Measurements from ENCODE around the gene IDH3G. TPM values are rescaled to one million over a fixed set of nuclear protein-coding genes. Genes with fewer than 3 reads are reported as not detected.

IDH3G gene
- total and polyA plus RNA-seq, 2 donors (not counting 3 experiments of a cell fraction or from before 2014, with no cell fraction given) = 57.7 to 116 TPM

DNA sequence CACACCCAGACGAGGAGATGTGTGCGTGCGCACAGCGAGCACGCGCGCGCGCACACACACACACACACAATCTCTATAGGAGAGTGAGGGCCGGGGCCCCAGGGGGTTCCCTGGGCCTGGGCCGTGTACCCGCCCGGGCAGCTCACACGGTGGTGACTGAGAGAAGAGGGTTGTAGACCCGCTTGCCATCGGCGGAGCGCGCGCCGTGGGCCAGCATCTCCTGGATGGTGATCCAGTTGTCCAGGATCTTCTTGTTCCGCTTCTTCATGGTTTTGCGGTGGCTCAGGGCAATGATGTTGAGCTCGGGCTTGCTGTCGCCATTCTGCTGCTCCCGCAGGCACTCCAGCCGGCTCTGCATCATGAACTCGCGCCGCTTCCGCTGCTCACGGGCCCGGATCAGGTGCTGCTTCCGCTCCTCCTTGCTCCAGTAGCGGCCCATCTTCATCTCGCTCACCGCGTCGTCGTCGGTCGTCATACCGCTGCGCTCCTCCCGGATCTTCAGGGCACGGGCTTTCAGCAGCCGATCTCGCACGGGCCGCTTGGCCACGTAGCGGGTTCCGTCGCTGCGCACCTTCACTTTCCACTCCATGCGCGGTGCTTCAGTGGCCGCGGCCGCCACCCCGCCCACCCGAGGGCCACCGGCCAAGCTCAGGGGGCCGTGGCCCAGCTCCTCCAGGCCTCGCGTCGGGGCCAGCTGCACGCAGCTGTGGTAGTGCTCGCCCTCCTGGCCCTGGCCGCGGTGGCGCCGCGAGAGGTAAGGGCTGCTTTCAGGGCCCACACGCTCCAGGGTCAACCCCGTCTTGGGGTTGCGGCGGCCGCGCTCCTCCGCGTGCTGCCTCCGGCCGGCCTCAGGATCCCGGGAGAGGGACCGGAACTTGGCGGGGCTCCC lies 9.3 kb upstream of the IDH3G start:
- DNase-seq (ENCODE audit: low read depth, low spot score) (no peak), FAIRE-seq (no peak)
- Histone ChIP-seq H3K9ac (replicated peaks; ENCODE audit: extremely low read depth, insufficient read depth, low read length) (no peak overlapping the region), H3K9me1 (replicated peaks; ENCODE audit: control insufficient read depth, extremely low read depth, insufficient read depth, low read length) (no peaks in the 10 kb centered on the region), H3K4me3 (replicated peaks in 1 of 3; ENCODE audit: insufficient read depth in 1 of 3, low read depth in 1 of 3, low read length in 3 of 3) (no peak overlapping the region), H3K27me3 (ENCODE audit: control insufficient read depth in 2 of 2, insufficient read depth in 2 of 2, low read length in 2 of 2) (no peaks in the 10 kb centered on the region), H4K20me1 (replicated peaks; ENCODE audit: control insufficient read depth, extremely low read depth, insufficient read depth, low read length) (no peaks in the 10 kb centered on the region), H3K4me2 (ENCODE audit: insufficient read depth, low read length) (no peak overlapping the region), H3K4me1 (ENCODE audit: control insufficient read depth, extremely low read depth, insufficient read depth, low read length) (no peaks in the 10 kb centered on the region), H3K79me2 (ENCODE audit: control insufficient read depth, insufficient read depth, low read length) (no peaks in the 10 kb centered on the region), H3K9me3 (replicated peaks; ENCODE audit: control insufficient read depth, insufficient read depth, low read length) (no peaks in the 10 kb centered on the region), H3K27ac (ENCODE audit: insufficient read depth, low read depth, low read length) (no peak overlapping the region), H3K36me3 (ENCODE audit: control insufficient read depth in 2 of 2, extremely low read depth in 1 of 2, insufficient read depth in 2 of 2, low read length in 2 of 2) (peaks cover 0 to 4% of the 10 kb centered on the region in 2 experiments), H2AFZ (ENCODE audit: low read depth, low read length) (no peak overlapping the region)
- intact Hi-C loops (cut with micrococcal nuclease) = no loop called here
- dilution Hi-C loops (cut with MboI; ENCODE audit: extremely low pct_ligation_motif_present, low sequenced_read_pairs) = no loop called here
- CTCF ChIA-PET = interaction anchor here (1.4 kb wide), 1 partner anchor 9 kb away, joined by 3 read pairs; the partner anchor contains the start of genes IDH3G and SSR4
- TF ChIP-seq FOS (IDR thresholded peaks at IDR 0.05; ENCODE audit: borderline replicate concordance, insufficient read depth, low read length) = no peak
- TF ChIP-seq EZH2 (IDR thresholded peaks at IDR 0.05; ENCODE audit: borderline replicate concordance, low read depth, low read length, severe bottlenecking) = no peak
- no peak for TF ChIP-seq MYC (IDR thresholded peaks at IDR 0.05; ENCODE audit: low read depth, low read length)
- TF ChIP-seq, protein P1, sequence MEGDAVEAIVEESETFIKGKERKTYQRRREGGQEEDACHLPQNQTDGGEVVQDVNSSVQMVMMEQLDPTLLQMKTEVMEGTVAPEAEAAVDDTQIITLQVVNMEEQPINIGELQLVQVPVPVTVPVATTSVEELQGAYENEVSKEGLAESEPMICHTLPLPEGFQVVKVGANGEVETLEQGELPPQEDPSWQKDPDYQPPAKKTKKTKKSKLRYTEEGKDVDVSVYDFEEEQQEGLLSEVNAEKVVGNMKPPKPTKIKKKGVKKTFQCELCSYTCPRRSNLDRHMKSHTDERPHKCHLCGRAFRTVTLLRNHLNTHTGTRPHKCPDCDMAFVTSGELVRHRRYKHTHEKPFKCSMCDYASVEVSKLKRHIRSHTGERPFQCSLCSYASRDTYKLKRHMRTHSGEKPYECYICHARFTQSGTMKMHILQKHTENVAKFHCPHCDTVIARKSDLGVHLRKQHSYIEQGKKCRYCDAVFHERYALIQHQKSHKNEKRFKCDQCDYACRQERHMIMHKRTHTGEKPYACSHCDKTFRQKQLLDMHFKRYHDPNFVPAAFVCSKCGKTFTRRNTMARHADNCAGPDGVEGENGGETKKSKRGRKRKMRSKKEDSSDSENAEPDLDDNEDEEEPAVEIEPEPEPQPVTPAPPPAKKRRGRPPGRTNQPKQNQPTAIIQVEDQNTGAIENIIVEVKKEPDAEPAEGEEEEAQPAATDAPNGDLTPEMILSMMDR (IDR thresholded peaks at IDR 0.05; ENCODE audit: extremely low read depth in 1 of 2, insufficient read depth in 1 of 2, low read depth in 1 of 2, low read length in 2 of 2) = no peak
- no peak for TF ChIP-seq POLR2A (IDR thresholded peaks at IDR 0.05; ENCODE audit: low read depth, low read length)
- TF ChIP-seq, protein P2, sequence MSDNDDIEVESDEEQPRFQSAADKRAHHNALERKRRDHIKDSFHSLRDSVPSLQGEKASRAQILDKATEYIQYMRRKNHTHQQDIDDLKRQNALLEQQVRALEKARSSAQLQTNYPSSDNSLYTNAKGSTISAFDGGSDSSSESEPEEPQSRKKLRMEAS (IDR thresholded peaks at IDR 0.05; ENCODE audit: insufficient read depth, insufficient read length) = no peak
- no peak for TF ChIP-seq JUN (IDR thresholded peaks at IDR 0.05; ENCODE audit: borderline replicate concordance, insufficient read depth, insufficient read length, low read depth)
- TF ChIP-seq POLR2AphosphoS5 (IDR thresholded peaks at IDR 0.05; ENCODE audit: insufficient read depth, low read depth, low read length) = no peak
- no peak for TF ChIP-seq GATA2 (IDR thresholded peaks at IDR 0.05; ENCODE audit: insufficient read depth, insufficient read length, low read depth, low read length)
- BruUV-seq (replicated peaks) = no TSS peak
- POLR2A ChIA-PET = no interaction called here

All from endothelial cell of umbilical vein (primary cell).